Measurements from ENCODE around the gene CD300LB. TPM values are rescaled to one million over a fixed set of nuclear protein-coding genes. Genes with fewer than 3 reads are reported as not detected.

CD300LB gene
- total RNA-seq, 1 donor from 2014 or later, result not detected

- H3K4me3 Mint-ChIP-seq (ENCODE audit: unreplicated experiment), result no peak overlapping the region
- peaks cover 6% of the 10 kb centered on the region for H3K27me3 Mint-ChIP-seq (ENCODE audit: unreplicated experiment)
- no peak for TF ChIP-seq CTCF (IDR thresholded peaks at IDR 0.05; ENCODE audit: partially characterized antibody, unreplicated experiment)
- no peak for DNase-seq
- H3K27ac Mint-ChIP-seq (ENCODE audit: unreplicated experiment), result no peak overlapping the region
- H3K4me1 Mint-ChIP-seq (ENCODE audit: low read depth, unreplicated experiment), result no peaks in the 10 kb centered on the region
- H3K9me3 Mint-ChIP-seq (ENCODE audit: unreplicated experiment), result peaks cover 3% of the 10 kb centered on the region
- H3K36me3 Mint-ChIP-seq (ENCODE audit: unreplicated experiment), result peaks cover under 1% of the 10 kb centered on the region
These were observed 49.7 kb downstream of the CD300LB start for GRCh38 chr17:74481621-74482020.

- no peak for TF ChIP-seq CTCF (IDR thresholded peaks at IDR 0.05; ENCODE audit: partially characterized antibody, unreplicated experiment)
- no peaks in the 10 kb centered on the region for H3K4me1 Mint-ChIP-seq (ENCODE audit: low read depth, unreplicated experiment)
- peaks cover 6% of the 10 kb centered on the region for H3K27me3 Mint-ChIP-seq (ENCODE audit: unreplicated experiment)
- H3K4me3 Mint-ChIP-seq (ENCODE audit: unreplicated experiment), result no peak overlapping the region
- no peak overlapping the region for H3K27ac Mint-ChIP-seq (ENCODE audit: unreplicated experiment)
- DNase-seq, result no peak
- peaks cover 8% of the 10 kb centered on the region for H3K36me3 Mint-ChIP-seq (ENCODE audit: unreplicated experiment)
- H3K9me3 Mint-ChIP-seq (ENCODE audit: unreplicated experiment), result peaks cover 6% of the 10 kb centered on the region
These were observed 51.0 kb downstream of the CD300LB start for GRCh38 chr17:74480290-74480689.

DNA sequence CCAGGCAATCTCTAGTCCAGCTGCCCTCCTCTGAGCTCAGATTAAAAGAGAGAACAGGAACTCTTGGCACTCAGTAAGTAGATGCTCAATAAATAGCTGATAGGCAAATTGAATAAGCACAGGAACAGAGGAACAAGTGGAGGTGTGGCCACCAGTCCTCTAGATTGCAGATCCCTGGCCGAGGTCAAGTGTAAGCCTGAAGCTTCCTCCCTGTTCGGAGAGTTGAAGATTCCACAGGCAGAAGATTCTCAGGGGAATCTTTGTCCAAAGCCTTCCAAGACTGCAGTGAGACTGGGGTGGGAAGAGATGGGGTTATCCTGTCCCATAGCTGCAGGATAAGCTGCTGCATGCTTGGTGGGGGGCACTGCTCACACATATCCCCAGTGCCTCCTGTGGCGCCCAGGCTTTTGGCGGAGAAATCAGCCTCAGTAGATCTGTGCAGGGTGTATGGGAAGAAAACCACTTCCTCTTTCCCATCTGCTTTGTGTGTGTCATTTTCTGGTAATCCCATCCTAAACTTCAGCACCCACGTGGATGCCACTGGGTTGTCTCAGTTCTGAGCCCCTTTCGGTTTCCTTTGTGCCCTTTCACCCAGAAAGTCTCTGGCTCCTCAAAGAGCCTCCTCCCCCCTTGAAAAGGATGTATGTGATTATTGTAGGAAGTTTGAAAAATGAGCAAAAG, 52.7 kb downstream of the CD300LB start:
- Mint-ChIP-seq H3K4me3 (ENCODE audit: unreplicated experiment) (no peak overlapping the region), H3K4me1 (ENCODE audit: low read depth, unreplicated experiment) (peaks cover 7% of the 10 kb centered on the region), H3K27ac (ENCODE audit: unreplicated experiment) (no peak overlapping the region), H3K9me3 (ENCODE audit: unreplicated experiment) (peaks cover 9% of the 10 kb centered on the region), H3K27me3 (ENCODE audit: unreplicated experiment) (peaks cover 9% of the 10 kb centered on the region), H3K36me3 (ENCODE audit: unreplicated experiment) (peaks cover 13% of the 10 kb centered on the region)
- DNase-seq, result no peak
- no peak for TF ChIP-seq CTCF (IDR thresholded peaks at IDR 0.05; ENCODE audit: partially characterized antibody, unreplicated experiment)

GRCh38 chr17:74477411-74477810, 53.9 kb downstream of the CD300LB start:
- peaks cover 9% of the 10 kb centered on the region for H3K27me3 Mint-ChIP-seq (ENCODE audit: unreplicated experiment)
- peaks cover 13% of the 10 kb centered on the region for H3K36me3 Mint-ChIP-seq (ENCODE audit: unreplicated experiment)
- DNase-seq, result no peak
- no peak for TF ChIP-seq CTCF (IDR thresholded peaks at IDR 0.05; ENCODE audit: partially characterized antibody, unreplicated experiment)
- peaks cover 7% of the 10 kb centered on the region for H3K4me1 Mint-ChIP-seq (ENCODE audit: low read depth, unreplicated experiment)
- H3K9me3 Mint-ChIP-seq (ENCODE audit: unreplicated experiment), result peaks cover 9% of the 10 kb centered on the region
- no peak overlapping the region for H3K4me3 Mint-ChIP-seq (ENCODE audit: unreplicated experiment)
- no peak overlapping the region for H3K27ac Mint-ChIP-seq (ENCODE audit: unreplicated experiment)

GRCh38 chr17:74475189-74475588, 56.1 kb downstream of the CD300LB start:
- Mint-ChIP-seq H3K4me1 (ENCODE audit: low read depth, unreplicated experiment) (peaks cover 7% of the 10 kb centered on the region), H3K36me3 (ENCODE audit: unreplicated experiment) (peaks cover 13% of the 10 kb centered on the region), H3K27ac (ENCODE audit: unreplicated experiment) (no peak overlapping the region), H3K9me3 (ENCODE audit: unreplicated experiment) (peaks cover 8% of the 10 kb centered on the region), H3K4me3 (ENCODE audit: unreplicated experiment) (no peak overlapping the region), H3K27me3 (ENCODE audit: unreplicated experiment) (peaks cover 8% of the 10 kb centered on the region)
- DNase-seq, result no peak
- no peak for TF ChIP-seq CTCF (IDR thresholded peaks at IDR 0.05; ENCODE audit: partially characterized antibody, unreplicated experiment)

Measured in glutamatergic neuron (in vitro differentiated cells).